Measurements from ENCODE around the gene MRPL48.

Gene MRPL48

GRCh38 chr11:73801136-73801535, 13.5 kb downstream of the MRPL48 start:
- no peak overlapping the region for H3K27ac ChIP-seq
- no peaks in the 10 kb centered on the region; the same call in 1 of the 2 replicates for H3K36me3 ChIP-seq
- TF ChIP-seq, protein P1, sequence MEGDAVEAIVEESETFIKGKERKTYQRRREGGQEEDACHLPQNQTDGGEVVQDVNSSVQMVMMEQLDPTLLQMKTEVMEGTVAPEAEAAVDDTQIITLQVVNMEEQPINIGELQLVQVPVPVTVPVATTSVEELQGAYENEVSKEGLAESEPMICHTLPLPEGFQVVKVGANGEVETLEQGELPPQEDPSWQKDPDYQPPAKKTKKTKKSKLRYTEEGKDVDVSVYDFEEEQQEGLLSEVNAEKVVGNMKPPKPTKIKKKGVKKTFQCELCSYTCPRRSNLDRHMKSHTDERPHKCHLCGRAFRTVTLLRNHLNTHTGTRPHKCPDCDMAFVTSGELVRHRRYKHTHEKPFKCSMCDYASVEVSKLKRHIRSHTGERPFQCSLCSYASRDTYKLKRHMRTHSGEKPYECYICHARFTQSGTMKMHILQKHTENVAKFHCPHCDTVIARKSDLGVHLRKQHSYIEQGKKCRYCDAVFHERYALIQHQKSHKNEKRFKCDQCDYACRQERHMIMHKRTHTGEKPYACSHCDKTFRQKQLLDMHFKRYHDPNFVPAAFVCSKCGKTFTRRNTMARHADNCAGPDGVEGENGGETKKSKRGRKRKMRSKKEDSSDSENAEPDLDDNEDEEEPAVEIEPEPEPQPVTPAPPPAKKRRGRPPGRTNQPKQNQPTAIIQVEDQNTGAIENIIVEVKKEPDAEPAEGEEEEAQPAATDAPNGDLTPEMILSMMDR (IDR thresholded peaks at IDR 0.05; ENCODE audit: low read depth, low read length): no peak
- DNase-seq: no peak
- no peaks in the 10 kb centered on the region for H3K27me3 ChIP-seq (ENCODE audit: insufficient read depth, low read depth, severe bottlenecking)
- no peaks in the 10 kb centered on the region for H3K9me3 ChIP-seq (ENCODE audit: severe bottlenecking)
- no peak overlapping the region for H3K4me3 ChIP-seq (ENCODE audit: low read depth, low read length)

DNA sequence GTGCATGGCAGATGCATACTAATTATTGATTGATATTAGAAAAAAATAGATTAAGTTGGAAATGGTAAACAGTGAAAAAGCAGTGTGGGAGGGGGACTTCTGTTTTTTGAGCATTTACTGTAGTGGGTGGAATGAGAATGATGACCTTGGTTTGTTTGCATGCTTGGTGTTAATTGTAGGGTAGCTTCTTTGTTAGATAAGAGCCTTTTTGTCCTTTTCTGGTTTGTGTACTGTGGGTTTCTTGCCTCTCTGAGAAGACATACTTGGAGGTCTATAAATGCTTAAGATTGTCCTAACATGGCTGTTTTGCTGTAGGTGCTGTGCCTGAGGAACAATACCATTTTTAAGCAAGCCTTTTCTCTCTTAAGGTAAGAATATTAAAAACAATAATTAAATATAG, 17.0 kb downstream of the MRPL48 start:
- no peak for DNase-seq
- H3K27ac ChIP-seq: no peak overlapping the region
- H3K4me3 ChIP-seq (ENCODE audit: low read depth, low read length): no peak overlapping the region
- TF ChIP-seq, protein P1 (IDR thresholded peaks at IDR 0.05; ENCODE audit: low read depth, low read length): no peak
- H3K9me3 ChIP-seq (ENCODE audit: severe bottlenecking): no peaks in the 10 kb centered on the region
- peaks cover 8% of the 10 kb centered on the region for H3K36me3 ChIP-seq
- H3K27me3 ChIP-seq (ENCODE audit: insufficient read depth, low read depth, severe bottlenecking): no peaks in the 10 kb centered on the region

GRCh38 chr11:73808052-73808451, 20.4 kb downstream of the MRPL48 start:
- Histone ChIP-seq H3K4me3 (ENCODE audit: low read depth, low read length) (no peak overlapping the region), H3K36me3 (peaks cover 11% of the 10 kb centered on the region), H3K9me3 (ENCODE audit: severe bottlenecking) (no peaks in the 10 kb centered on the region), H3K27ac (no peak overlapping the region), H3K27me3 (ENCODE audit: insufficient read depth, low read depth, severe bottlenecking) (no peaks in the 10 kb centered on the region)
- TF ChIP-seq, protein P1 (IDR thresholded peaks at IDR 0.05; ENCODE audit: low read depth, low read length): no peak
- DNase-seq: no peak

DNA sequence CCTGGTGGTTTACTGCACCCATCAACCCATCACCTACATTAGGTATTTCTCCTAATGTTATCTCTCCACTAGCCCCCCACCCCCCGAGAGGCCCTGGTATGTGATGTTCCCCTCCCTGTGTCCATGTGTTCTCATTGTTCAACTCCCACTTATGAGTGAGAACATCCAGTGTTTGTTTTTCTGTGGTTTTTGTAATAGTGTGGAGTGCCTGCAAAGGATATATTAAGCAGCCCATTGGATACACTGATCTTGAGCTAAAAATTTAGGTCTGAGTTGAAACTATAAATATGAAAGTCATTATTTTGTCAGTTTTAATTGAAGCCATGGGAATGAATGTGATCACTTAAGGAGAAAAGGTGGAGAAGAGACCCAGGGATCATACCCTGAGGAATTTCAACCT, 23.0 kb downstream of the MRPL48 start:
- TF ChIP-seq, protein P1 (IDR thresholded peaks at IDR 0.05; ENCODE audit: low read depth, low read length): no peak
- peaks cover 11% of the 10 kb centered on the region for H3K36me3 ChIP-seq
- H3K27ac ChIP-seq: no peak overlapping the region
- DNase-seq: no peak
- no peak overlapping the region for H3K4me3 ChIP-seq (ENCODE audit: low read depth, low read length)
- H3K27me3 ChIP-seq (ENCODE audit: insufficient read depth, low read depth, severe bottlenecking): no peaks in the 10 kb centered on the region
- no peaks in the 10 kb centered on the region for H3K9me3 ChIP-seq (ENCODE audit: severe bottlenecking)

- H3K9me3 ChIP-seq (ENCODE audit: severe bottlenecking): no peaks in the 10 kb centered on the region
- no peaks in the 10 kb centered on the region for H3K27me3 ChIP-seq (ENCODE audit: insufficient read depth, low read depth, severe bottlenecking)
- no peak overlapping the region for H3K27ac ChIP-seq
- TF ChIP-seq, protein P1 (IDR thresholded peaks at IDR 0.05; ENCODE audit: low read depth, low read length): no peak
- no peak for DNase-seq
- no peak overlapping the region for H3K4me3 ChIP-seq (ENCODE audit: low read depth, low read length)
- H3K36me3 ChIP-seq: peaks cover 11% of the 10 kb centered on the region
Measured at GRCh38 chr11:73812234-73812633, 24.6 kb downstream of the MRPL48 start.

DNA sequence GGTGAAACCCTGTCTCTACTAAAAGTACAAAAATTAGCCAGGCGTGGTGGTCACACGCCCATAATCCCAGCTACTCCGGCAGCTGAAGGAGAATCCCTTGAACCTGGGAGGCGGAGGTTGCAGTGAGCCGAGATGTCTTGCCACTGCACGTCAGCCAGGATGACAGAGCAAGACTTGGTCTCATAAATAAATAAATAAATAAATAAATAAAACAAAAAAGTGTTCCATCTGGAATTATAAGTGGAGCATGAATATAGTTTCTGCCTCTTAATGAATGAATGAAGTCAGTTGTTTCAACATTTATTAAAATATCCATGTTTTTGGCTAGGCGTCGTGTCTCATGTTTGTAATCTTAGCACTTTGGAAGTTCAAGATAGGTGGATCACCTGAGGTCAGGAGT, 27.1 kb downstream of the MRPL48 start:
- H3K4me3 ChIP-seq (ENCODE audit: low read depth, low read length): no peak overlapping the region
- H3K27me3 ChIP-seq (ENCODE audit: insufficient read depth, low read depth, severe bottlenecking): no peaks in the 10 kb centered on the region
- TF ChIP-seq, protein P1 (IDR thresholded peaks at IDR 0.05; ENCODE audit: low read depth, low read length): no peak
- no peak overlapping the region for H3K27ac ChIP-seq
- DNase-seq: no peak
- 0 out of 2 replicates have a peak, but pooled peaks cover 3% of the 10 kb centered on the region for H3K36me3 ChIP-seq
- no peaks in the 10 kb centered on the region for H3K9me3 ChIP-seq (ENCODE audit: severe bottlenecking)

All from WERI-Rb-1 (cell line).